Upper lobe of left lung (tissue), 6 donors: Measurements from ENCODE around the gene CHCHD6. TPM values are rescaled to one million over a fixed set of nuclear protein-coding genes. Genes with fewer than 3 reads are reported as not detected.

Source experiments
- ATAC-seq, 2 donors: fragments of 200-7000 bp; cut with Tn5 transposase; one replicate each; pipeline ENCODE4 v1.9.1; 2022; ENCODE audit warnings: mild to moderate bottlenecking in 2 of 2, moderate library complexity in 2 of 2; ENCODE audit not compliant: low FRiP score in 2 of 2
- DNase-seq, 2 donors: peaks; one replicate each; pipeline ENCODE4 v3.0.0-alpha.2; 2019 to 2020
- H3K27ac ChIP-seq, 4 donors: fragments of 200-600 bp; sonication (generic); one replicate each; pipeline ENCODE4 v1.5.1; 2016 to 2019
- H3K27me3 ChIP-seq, 4 donors: fragments of 200-600 bp; sonication (generic); one replicate each; pipeline ENCODE4 v1.5.1; 2017 to 2019
- H3K36me3 ChIP-seq, 4 donors: fragments of 200-600 bp; sonication (generic); one replicate each; pipeline ENCODE4 v1.5.1; 2016 to 2019
- H3K4me1 ChIP-seq, 4 donors: fragments of 200-600 bp; sonication (generic); one replicate each; pipeline ENCODE4 v1.5.1; 2018 to 2019
- H3K4me3 ChIP-seq, 4 donors: fragments of 200-600 bp; sonication (generic); one replicate each; pipeline ENCODE4 v1.5.1; 2017 to 2019; ENCODE audit warnings: mild to moderate bottlenecking in 2 of 4, moderate library complexity in 1 of 4
- H3K9me3 ChIP-seq, 4 donors: fragments of 200-600 bp; sonication (generic); one replicate each; pipeline ENCODE4 v1.5.1; 2018 to 2019
- CTCF ChIP-seq, 6 experiments: fragments of 450-650 bp in 4 of 6; fragments of 200-600 bp in 2 of 6; sonication (generic) in 2 of 6; IDR thresholded peaks; one replicate each; pipeline ENCODE4 v1.5.1; 2016 to 2019; ENCODE audit warnings: antibody characterized with exemption in 6 of 6
- EP300 ChIP-seq, 4 donors: sonication (generic); formaldehyde crosslinking; IDR thresholded peaks; one replicate each; pipeline ENCODE4 v1.5.1; 2017; ENCODE audit warnings: antibody characterized with exemption in 4 of 4, control low read depth in 2 of 4
- POLR2A ChIP-seq, 4 donors: fragments of 450-650 bp; IDR thresholded peaks; one replicate each; pipeline ENCODE4 v1.5.1; 2016 to 2017; ENCODE audit warnings: antibody characterized with exemption in 4 of 4, mild to moderate bottlenecking in 2 of 4
- POLR2AphosphoS5 ChIP-seq, 2 donors: sonication (generic); formaldehyde crosslinking; IDR thresholded peaks; one replicate each; pipeline ENCODE4 v1.5.1; 2017; ENCODE audit warnings: antibody characterized with exemption in 2 of 2
- WGBS, 2 donors: methylation state at CpG; one replicate each; pipeline ENCODE4 v1.1.5; 2017 to 2018; 5-methylcytosine and 5-hydroxymethylcytosine counted together
- total RNA-seq, 6 donors: library from RNA; depleted of rRNA in 4 of 6; stranded (reverse); fragments of >200 nt in 4 of 6; gene quantifications; one replicate each; pipeline versions ENCODE4 v1.1.0 to v1.2.1, GENCODE V29; 2016 to 2021
- donor health status: DM: no; HTN: no; CAD: no; lungs with moderate emphysema.
- donor health status: DM: no; HTN: yes; CAD: no; lungs with severe emphysema.

The CHCHD6 gene
- total RNA-seq, 6 donors from 2014 or later, result 16.6 to 35.6 (median 21.8) TPM

DNA sequence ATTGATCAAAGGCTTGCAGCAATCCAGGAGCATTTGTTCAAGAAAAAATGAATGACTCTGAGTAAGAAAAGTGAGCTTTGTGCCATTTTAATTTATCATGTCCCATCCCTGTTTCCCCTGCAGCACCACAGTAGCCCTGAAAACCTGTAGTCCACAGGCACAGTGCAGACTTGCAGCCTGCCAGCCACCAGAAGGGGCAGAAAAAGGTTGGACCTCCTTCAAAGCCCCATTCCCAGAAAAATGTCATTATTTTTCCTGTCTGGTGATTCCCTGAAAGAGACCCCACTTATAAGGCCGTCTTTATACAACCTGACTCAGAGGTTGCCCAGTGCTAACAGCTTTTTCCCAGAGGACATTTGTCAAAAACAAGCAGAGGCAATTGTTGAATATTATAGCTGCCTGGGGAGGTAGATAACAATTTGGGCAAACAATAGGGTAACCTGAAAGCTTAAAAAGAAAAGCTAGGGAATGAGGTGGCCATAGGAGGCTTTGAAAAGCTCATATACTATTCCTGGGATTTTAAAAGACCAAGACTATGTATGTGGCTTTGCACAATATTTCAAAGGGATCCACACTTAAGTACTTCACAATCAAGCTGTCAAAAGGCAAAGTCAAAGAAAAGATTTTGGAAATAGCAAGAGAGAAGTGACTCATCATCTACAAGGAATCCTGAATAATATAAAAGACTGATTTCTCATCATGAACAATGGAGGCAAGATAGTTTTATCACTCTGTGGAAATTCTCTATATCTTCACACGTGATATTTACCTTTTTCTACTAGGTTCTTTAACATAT lies 142.1 kb downstream of the CHCHD6 start:
- ATAC-seq, result no peak
- no peak overlapping the region for H3K4me3 ChIP-seq
- no peak for DNase-seq
- H3K27me3 ChIP-seq, result no peaks in the 10 kb centered on the region
- no peaks in the 10 kb centered on the region for H3K36me3 ChIP-seq
- no peaks in the 10 kb centered on the region for H3K9me3 ChIP-seq
- no peak overlapping the region for H3K27ac ChIP-seq
- H3K4me1 ChIP-seq, result peaks cover 0 to 6% (median 5%) of the 10 kb centered on the region in 4 donors
- 87 to 90% methylated on average over 2 of the region's 2 CpGs for WGBS, 2 donors
- no peak for TF ChIP-seq EP300 (IDR thresholded peaks at IDR 0.05)
- no peak for TF ChIP-seq CTCF (IDR thresholded peaks at IDR 0.05)
- TF ChIP-seq POLR2A (IDR thresholded peaks at IDR 0.05), result no peak
- TF ChIP-seq POLR2AphosphoS5 (IDR thresholded peaks at IDR 0.05), result no peak

GRCh38 chr3:126847061-126847460 lies 143.0 kb downstream of the CHCHD6 start:
- Histone ChIP-seq H3K4me1 (peaks cover 0 to 7% (median 5%) of the 10 kb centered on the region in 4 donors), H3K9me3 (no peaks in the 10 kb centered on the region), H3K27me3 (no peaks in the 10 kb centered on the region), H3K27ac (no peak overlapping the region), H3K36me3 (no peaks in the 10 kb centered on the region), H3K4me3 (no peak overlapping the region)
- WGBS, 2 donors, result 96 to 98% methylated on average over 3 of the region's 3 CpGs
- ATAC-seq (no peak), DNase-seq (no peak)
- TF ChIP-seq EP300 (IDR thresholded peaks at IDR 0.05) (no peak), POLR2AphosphoS5 (IDR thresholded peaks at IDR 0.05) (no peak), POLR2A (IDR thresholded peaks at IDR 0.05) (no peak), CTCF (IDR thresholded peaks at IDR 0.05) (no peak)

- DNase-seq, result no peak
- ATAC-seq, result no peak
- H3K27me3 ChIP-seq, result no peaks in the 10 kb centered on the region
- peaks cover 0 to 7% (median 5%) of the 10 kb centered on the region in 4 donors for H3K4me1 ChIP-seq
- no peak overlapping the region for H3K27ac ChIP-seq
- WGBS, 2 donors, result 86 to 93% methylated on average over 6 of the region's 6 CpGs
- no peaks in the 10 kb centered on the region for H3K9me3 ChIP-seq
- no peaks in the 10 kb centered on the region for H3K36me3 ChIP-seq
- TF ChIP-seq EP300 (IDR thresholded peaks at IDR 0.05), result no peak
- no peak for TF ChIP-seq POLR2AphosphoS5 (IDR thresholded peaks at IDR 0.05)
- TF ChIP-seq POLR2A (IDR thresholded peaks at IDR 0.05), result no peak
- TF ChIP-seq CTCF (IDR thresholded peaks at IDR 0.05), result no peak
- no peak overlapping the region for H3K4me3 ChIP-seq
Measured at GRCh38 chr3:126848991-126849390, 145.0 kb downstream of the CHCHD6 start.

GRCh38 chr3:126849768-126850167 lies 145.7 kb downstream of the CHCHD6 start:
- H3K36me3 ChIP-seq, result no peaks in the 10 kb centered on the region
- H3K4me1 ChIP-seq, result peaks cover 0 to 7% (median 5%) of the 10 kb centered on the region in 4 donors
- no peak overlapping the region for H3K4me3 ChIP-seq
- 97 to 99% methylated on average over 6 of the region's 6 CpGs for WGBS, 2 donors
- H3K27ac ChIP-seq, result no peak overlapping the region
- no peak for ATAC-seq
- H3K9me3 ChIP-seq, result no peaks in the 10 kb centered on the region
- no peak for DNase-seq
- H3K27me3 ChIP-seq, result no peaks in the 10 kb centered on the region
- TF ChIP-seq POLR2AphosphoS5 (IDR thresholded peaks at IDR 0.05) (no peak), CTCF (IDR thresholded peaks at IDR 0.05) (no peak), POLR2A (IDR thresholded peaks at IDR 0.05) (no peak), EP300 (IDR thresholded peaks at IDR 0.05) (no peak)
